Endothelial cell of umbilical vein (primary cell): ENCODE data around the gene KLRC2. TPM values are rescaled to one million over a fixed set of nuclear protein-coding genes. Genes with fewer than 3 reads are reported as not detected.

Experiments
- BruUV-seq: library from RNA; stranded (reverse); fragments of 400-500 nt; replicated peaks from 2 replicates; lab custom pipeline; 2021; lab: Mats Ljungman, UMichigan
- CTCF ChIA-PET: fragments of 300-600, 350-600 bp; sonication (Branson Sonifier 250); formaldehyde crosslinking; loops from one replicate; lab custom pipeline; 2021; ENCODE audit warnings: antibody characterized with exemption, inconsistent platforms; lab: Charles Lee
- POLR2A ChIA-PET: fragments of 300-600, 350-600 bp; sonication (Branson Sonifier 250); formaldehyde crosslinking; loops from one replicate; lab custom pipeline; 2021; ENCODE audit warnings: antibody characterized with exemption, inconsistent platforms; lab: Charles Lee
- DNase-seq: peaks from one replicate; pipeline ENCODE4 v3.0.0-alpha.2; 2011; ENCODE audit warnings: low read depth, low spot score
- FAIRE-seq: peaks from 2 replicates; lab custom pipeline; 2011; peaks lifted over from hg19 to GRCh38; lab: Jason Lieb, UNC
- H2AFZ ChIP-seq: 2 replicates; pipeline ENCODE4 v1.6.0; 2012; ENCODE audit warnings: low read depth, low read length, control low read depth, inconsistent platforms
- H3K27ac ChIP-seq: 2 replicates; pipeline ENCODE4 v1.5.1; 2011; ENCODE audit warnings: low read depth, mild to moderate bottlenecking, control low read depth, low read length, moderate library complexity; ENCODE audit not compliant: insufficient read depth
- H3K27me3 ChIP-seq, 2 experiments: 2 replicates each; pipeline versions ENCODE4 v1.6.0 to v1.6.1; 2011; ENCODE audit warnings: low read length in 2 of 2, mixed read lengths in 1 of 2; ENCODE audit not compliant: control insufficient read depth in 2 of 2, insufficient read depth in 2 of 2
- H3K36me3 ChIP-seq, 2 experiments: 2 replicates in 1 of 2; 3 replicates in 1 of 2; pipeline ENCODE4 v1.5.1; 2011; ENCODE audit warnings: low read length in 2 of 2, mild to moderate bottlenecking in 1 of 2, moderate library complexity in 1 of 2; ENCODE audit not compliant: control insufficient read depth in 2 of 2, insufficient read depth in 2 of 2; ENCODE audit errors: extremely low read depth in 1 of 2
- H3K4me1 ChIP-seq: 3 replicates; pipeline ENCODE4 v1.5.1; 2011; ENCODE audit warnings: mild to moderate bottlenecking, low read length; ENCODE audit not compliant: control insufficient read depth, insufficient read depth; ENCODE audit errors: extremely low read depth
- H3K4me2 ChIP-seq: 2 replicates; pipeline ENCODE4 v1.6.1; 2011; ENCODE audit warnings: low read length, control low read depth, mixed read lengths; ENCODE audit not compliant: insufficient read depth
- H3K4me3 ChIP-seq, 3 experiments: fragments of 200-600 bp in 1 of 3; sonication (generic), shearing (Covaris generic) in 1 of 3; replicated peaks in 1 of 3; 2 replicates each; pipeline ENCODE4 v1.5.1; 2011 to 2016; ENCODE audit warnings: control low read depth in 3 of 3, low read length in 3 of 3, mild to moderate bottlenecking in 2 of 3, inconsistent platforms in 1 of 3, low read depth in 1 of 3, moderate library complexity in 1 of 3; ENCODE audit not compliant: insufficient read depth in 1 of 3
- H3K79me2 ChIP-seq: 2 replicates; pipeline ENCODE4 v1.6.0; 2012; ENCODE audit warnings: low read length, inconsistent platforms; ENCODE audit not compliant: control insufficient read depth, insufficient read depth
- H3K9ac ChIP-seq: replicated peaks from 2 replicates; pipeline ENCODE3; 2011; ENCODE audit warnings: low read length, control low read depth; ENCODE audit not compliant: insufficient read depth; ENCODE audit errors: extremely low read depth
- H3K9me1 ChIP-seq: replicated peaks from 3 replicates; pipeline ENCODE4 v1.6.0; 2011; ENCODE audit warnings: mild to moderate bottlenecking, low read length; ENCODE audit not compliant: control insufficient read depth, insufficient read depth; ENCODE audit errors: extremely low read depth
- H3K9me3 ChIP-seq: replicated peaks from 2 replicates; pipeline ENCODE4 v1.5.1; 2012; ENCODE audit warnings: low read length, inconsistent platforms; ENCODE audit not compliant: control insufficient read depth, insufficient read depth
- H4K20me1 ChIP-seq: replicated peaks from 2 replicates; pipeline ENCODE3; 2011; ENCODE audit warnings: mild to moderate bottlenecking, low read length; ENCODE audit not compliant: control insufficient read depth, insufficient read depth; ENCODE audit errors: extremely low read depth
- CTCF ChIP-seq, 2 donors: IDR thresholded peaks; 1 replicate in 1 of 2; 2 replicates in 1 of 2; pipeline ENCODE4 v1.5.1; 2011; ENCODE audit warnings: low read length in 2 of 2, mild to moderate bottlenecking in 2 of 2, moderate library complexity in 2 of 2, control low read depth in 1 of 2, inconsistent platforms in 1 of 2, low read depth in 1 of 2; ENCODE audit not compliant: insufficient read depth in 1 of 2; ENCODE audit errors: extremely low read depth in 1 of 2
- EZH2 ChIP-seq: IDR thresholded peaks from 2 replicates; pipeline ENCODE4 v1.6.1; 2012; ENCODE audit warnings: borderline replicate concordance, low read depth, mild to moderate bottlenecking, moderate library complexity, low read length, inconsistent platforms; ENCODE audit not compliant: severe bottlenecking
- FOS ChIP-seq: IDR thresholded peaks from 2 replicates; pipeline ENCODE4 v1.6.1; 2011; ENCODE audit warnings: mild to moderate bottlenecking, low read length, moderate library complexity, borderline replicate concordance; ENCODE audit not compliant: insufficient read depth
- GATA2 ChIP-seq: IDR thresholded peaks from 2 replicates; pipeline ENCODE4 v1.7.0; 2011; ENCODE audit warnings: low read depth, mild to moderate bottlenecking, moderate library complexity, mixed read lengths, low read length; ENCODE audit not compliant: insufficient read length, insufficient read depth
- JUN ChIP-seq: IDR thresholded peaks from 2 replicates; pipeline ENCODE4 v1.6.1; 2011; ENCODE audit warnings: borderline replicate concordance, low read depth; ENCODE audit not compliant: insufficient read length, insufficient read depth
- MYC ChIP-seq: IDR thresholded peaks from one replicate; pipeline ENCODE4 v1.6.1; 2011; ENCODE audit warnings: mild to moderate bottlenecking, low read depth, low read length
- POLR2A ChIP-seq: IDR thresholded peaks from 2 replicates; pipeline ENCODE4 v1.6.1; 2012; ENCODE audit warnings: low read depth, mild to moderate bottlenecking, control low read depth, low read length
- POLR2AphosphoS5 ChIP-seq: IDR thresholded peaks from 2 replicates; pipeline ENCODE4 v1.6.1; 2012; ENCODE audit warnings: low read depth, mild to moderate bottlenecking, control low read depth, low read length, moderate library complexity; ENCODE audit not compliant: insufficient read depth
- dilution Hi-C: fragments of 300-500 bp; cut with MboI; formaldehyde crosslinking; loops from one replicate; pipeline ENCODE4 v1.15.0; 2019; ENCODE audit warnings: low sequenced_read_pairs; ENCODE audit not compliant: extremely low pct_ligation_motif_present
- intact Hi-C: fragments of 100-400 bp; cut with micrococcal nuclease; formaldehyde crosslinking; loops from one replicate; pipeline ENCODE4 v1.10.0; 2022
- polyA plus RNA-seq, 4 experiments: library from polyadenylated mRNA; depleted of rRNA in 3 of 4; stranded (reverse) in 3 of 4; unstranded in 1 of 4; fragments of >200 nt; gene quantifications; 2 replicates each; pipeline versions ENCODE4 v1.2.1 to v1.2.3, GENCODE V29; 2011 to 2012; ENCODE audit warnings: missing spikeins in 1 of 4
- total RNA-seq: library from RNA; stranded (reverse); gene quantifications from 2 replicates; pipeline ENCODE4 v1.2.3, GENCODE V29; 2021
- TF ChIP-seq, protein P1 (sequence below): IDR thresholded peaks from 2 replicates; pipeline ENCODE4 v1.6.1; 2011; ENCODE audit not compliant: insufficient read depth, insufficient read length

Gene KLRC2
- total and polyA plus RNA-seq, 2 donors (not counting 3 experiments of a cell fraction or from before 2014, with no cell fraction given) = not detected

- Histone ChIP-seq H3K4me1 (no peaks in the 10 kb centered on the region), H3K9me3 (no peaks in the 10 kb centered on the region), H3K36me3 (no peaks in the 10 kb centered on the region), H2AFZ (no peak within 1 kb of the TSS), H3K4me3 (no peak within 1 kb of the TSS), H3K9ac (no peak within 1 kb of the TSS), H3K27ac (no peak within 1 kb of the TSS), H3K9me1 (no peaks in the 10 kb centered on the region), H4K20me1 (no peaks in the 10 kb centered on the region), H3K4me2 (no peak within 1 kb of the TSS), H3K79me2 (no peaks in the 10 kb centered on the region), H3K27me3 (no peaks in the 10 kb centered on the region)
- no TSS peak for BruUV-seq
- DNase-seq (peak; percentile 60), FAIRE-seq (no peak)
- no peak for TF ChIP-seq POLR2AphosphoS5
- no peak for TF ChIP-seq FOS
- TF ChIP-seq GATA2 = no peak
- no peak for TF ChIP-seq EZH2
- TF ChIP-seq CTCF (IDR thresholded peaks at IDR 0.05; ENCODE audit: extremely low read depth in 1 of 2, insufficient read depth in 1 of 2, low read depth in 1 of 2, low read length in 2 of 2) = no peak
- TF ChIP-seq, protein P1, sequence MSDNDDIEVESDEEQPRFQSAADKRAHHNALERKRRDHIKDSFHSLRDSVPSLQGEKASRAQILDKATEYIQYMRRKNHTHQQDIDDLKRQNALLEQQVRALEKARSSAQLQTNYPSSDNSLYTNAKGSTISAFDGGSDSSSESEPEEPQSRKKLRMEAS = no peak
- no peak for TF ChIP-seq JUN
- TF ChIP-seq POLR2A = no peak
- TF ChIP-seq MYC = no peak
- intact Hi-C loops (no loop called here), dilution Hi-C loops (no loop called here)
- POLR2A ChIA-PET = no interaction called here
- CTCF ChIA-PET = no interaction called here
Measured at GRCh38 chr12:10409392-10409791, 26.4 kb downstream of the KLRC2 start, which contains the start of gene KLRC4. Gene KLRC4, minus strand, starts transcription at chr12:10409757. Its CDS starts 182 bp downstream, at chr12:10409575.
